LHCN-M2 (cell line): Measurements from ENCODE around the gene ZBTB9. TPM values are rescaled to one million over a fixed set of nuclear protein-coding genes. Genes with fewer than 3 reads are reported as not detected.

Experiments used
- DNase-seq: peaks from one replicate; pipeline ENCODE4 v3.0.0-alpha.2; 2012; ENCODE audit warnings: low read depth
- total RNA-seq: library from RNA; depleted of rRNA; stranded (reverse); fragments of >200 nt; gene quantifications from 2 replicates; pipeline ENCODE4 v1.2.3, GENCODE V29; 2014

Gene ZBTB9
- total RNA-seq, 1 experiment from 2014 or later: 5.7 TPM

- DNase-seq: no peak
Measured at GRCh38 chr6:33418690-33419291, 35.6 kb upstream of the ZBTB9 start.

- DNase-seq: peak; percentile 44
Measured at GRCh38 chr6:33419580-33420490, 34.5 kb upstream of the ZBTB9 start, which contains the start of gene SYNGAP1. SYNGAP1 (plus strand) TSS chr6:33420065; CDS start chr6:33420265, 200 bp downstream.

DNA sequence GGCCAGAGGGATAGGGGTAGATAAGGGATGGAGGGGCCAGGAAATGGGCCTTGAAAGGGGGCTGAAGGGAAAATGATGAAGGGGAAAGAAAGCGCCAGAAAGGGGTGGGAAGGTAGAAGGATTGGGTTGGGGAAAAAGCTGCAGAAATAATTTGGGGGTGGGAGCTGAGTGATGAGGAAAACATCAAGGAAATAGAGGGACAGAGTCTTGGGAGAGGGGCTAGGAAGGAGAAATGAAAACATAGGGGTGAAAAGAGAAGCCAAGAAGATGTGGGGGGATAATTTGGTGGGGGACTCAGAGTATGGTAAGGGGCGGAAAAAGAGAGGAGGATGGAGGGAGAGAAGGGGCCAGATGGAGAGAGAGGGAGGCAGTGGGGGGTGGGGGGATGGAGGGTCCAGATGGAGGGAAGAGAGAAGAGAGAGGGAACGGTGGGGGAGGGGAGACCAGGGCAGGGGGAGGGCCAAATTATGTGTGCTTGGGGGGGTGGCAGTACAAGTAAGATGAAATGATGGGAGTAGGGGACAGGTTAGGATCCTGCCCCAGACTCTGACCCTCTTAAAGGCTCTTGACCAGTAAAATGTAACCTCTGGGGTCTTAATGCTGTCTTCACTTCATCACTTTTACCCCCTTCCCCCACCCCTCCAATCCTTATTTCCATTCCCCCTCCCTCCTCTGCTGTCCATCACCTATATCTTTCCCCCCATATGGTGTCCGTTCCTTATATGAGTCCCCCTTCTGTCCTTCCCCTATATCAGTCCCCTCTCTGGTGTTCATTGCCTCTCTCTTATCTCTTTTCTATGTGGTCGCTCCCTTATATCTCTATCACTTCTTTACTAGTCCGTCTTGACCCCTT is 33.7 kb upstream of the ZBTB9 start:
- DNase-seq: no peak

GRCh38 chr6:33421344-33421643 is 33.1 kb upstream of the ZBTB9 start:
- DNase-seq: no peak

DNA sequence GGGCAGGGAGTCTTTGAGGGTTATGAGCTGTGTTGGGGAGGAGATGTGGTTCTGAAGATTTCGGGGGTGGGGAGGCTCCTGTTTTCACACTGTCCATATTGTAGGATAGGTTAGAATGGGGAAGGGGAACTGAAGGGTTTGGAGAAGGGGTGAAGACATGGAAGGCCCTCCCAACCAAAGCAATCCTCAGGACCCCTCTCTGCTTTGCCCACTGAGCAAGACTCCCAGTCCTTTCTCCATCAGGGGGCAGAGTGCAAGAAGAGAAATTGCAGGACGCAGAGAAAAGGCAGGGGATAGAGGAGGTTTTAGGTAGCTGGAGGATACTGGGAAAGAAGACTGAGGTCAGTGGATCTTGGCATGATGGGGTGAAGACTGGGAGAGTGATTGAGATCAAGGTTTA is 30.6 kb upstream of the ZBTB9 start:
- DNase-seq: no peak

GRCh38 chr6:33424855-33425667 is 29.3 kb upstream of the ZBTB9 start:
- no peak for DNase-seq

GRCh38 chr6:33425668-33426577 is 28.5 kb upstream of the ZBTB9 start:
- peak; percentile 78 for DNase-seq

GRCh38 chr6:33426590-33427511 is 27.5 kb upstream of the ZBTB9 start:
- no peak for DNase-seq

- no peak for DNase-seq
Measured at GRCh38 chr6:33427585-33428223, 26.7 kb upstream of the ZBTB9 start.

GRCh38 chr6:33428224-33428965 is 26.0 kb upstream of the ZBTB9 start:
- peak; percentile 40 for DNase-seq

DNA sequence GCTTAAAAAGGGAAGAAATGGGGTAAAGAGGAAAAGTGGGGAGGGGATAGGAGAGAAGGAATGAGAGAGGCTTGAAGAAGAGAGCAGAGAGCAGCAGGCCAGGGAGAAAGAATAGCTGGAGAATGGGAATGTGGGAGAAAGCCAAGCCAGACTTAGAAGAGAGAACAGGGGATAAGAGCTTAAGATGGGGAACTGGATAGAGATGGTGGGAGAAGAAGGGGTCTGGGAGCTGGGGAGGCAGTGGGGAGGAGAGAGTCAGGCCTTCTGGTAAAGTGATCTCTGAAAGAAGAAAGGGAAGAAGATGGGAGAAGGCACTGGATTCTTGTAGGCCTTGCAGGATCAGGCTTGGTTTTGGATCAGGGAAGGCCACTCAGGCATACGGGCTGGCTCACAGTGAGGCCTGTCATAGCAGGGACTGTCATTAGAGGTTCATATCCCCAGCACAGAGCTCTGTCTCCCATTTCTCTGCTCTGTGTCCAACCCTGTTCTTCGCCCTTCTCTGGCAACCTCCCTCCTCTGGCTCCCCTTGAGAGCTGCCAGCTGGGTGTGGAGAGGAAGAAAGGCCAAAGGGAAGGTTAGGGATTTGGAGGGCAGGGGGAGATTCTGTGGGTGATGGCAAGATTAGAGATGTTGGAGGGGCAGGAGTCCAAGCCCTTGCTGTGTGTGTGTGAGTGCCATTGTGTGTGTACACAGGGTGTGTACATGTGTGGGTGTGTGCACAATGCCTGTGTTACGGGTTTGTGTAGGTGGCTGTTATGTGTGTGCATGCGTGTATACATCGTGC is 25.2 kb upstream of the ZBTB9 start:
- DNase-seq: no peak

DNA sequence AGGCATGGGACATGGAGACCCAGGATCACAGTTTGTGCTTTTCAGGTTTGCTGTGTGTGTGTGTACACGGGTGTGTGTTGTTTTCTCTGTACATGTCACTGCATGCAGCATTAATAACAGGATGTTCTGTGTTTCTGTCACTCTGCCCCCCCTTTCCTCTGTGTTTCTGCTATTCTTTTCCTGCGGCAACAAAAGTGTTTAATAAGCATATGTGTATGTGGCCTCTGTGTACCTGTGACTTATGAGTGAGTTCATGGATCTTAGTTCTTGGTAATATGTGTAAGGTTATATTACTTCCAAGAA is 24.7 kb upstream of the ZBTB9 start:
- DNase-seq: no peak

- DNase-seq: no peak
Measured at GRCh38 chr6:33430334-33430733, 24.0 kb upstream of the ZBTB9 start.

DNA sequence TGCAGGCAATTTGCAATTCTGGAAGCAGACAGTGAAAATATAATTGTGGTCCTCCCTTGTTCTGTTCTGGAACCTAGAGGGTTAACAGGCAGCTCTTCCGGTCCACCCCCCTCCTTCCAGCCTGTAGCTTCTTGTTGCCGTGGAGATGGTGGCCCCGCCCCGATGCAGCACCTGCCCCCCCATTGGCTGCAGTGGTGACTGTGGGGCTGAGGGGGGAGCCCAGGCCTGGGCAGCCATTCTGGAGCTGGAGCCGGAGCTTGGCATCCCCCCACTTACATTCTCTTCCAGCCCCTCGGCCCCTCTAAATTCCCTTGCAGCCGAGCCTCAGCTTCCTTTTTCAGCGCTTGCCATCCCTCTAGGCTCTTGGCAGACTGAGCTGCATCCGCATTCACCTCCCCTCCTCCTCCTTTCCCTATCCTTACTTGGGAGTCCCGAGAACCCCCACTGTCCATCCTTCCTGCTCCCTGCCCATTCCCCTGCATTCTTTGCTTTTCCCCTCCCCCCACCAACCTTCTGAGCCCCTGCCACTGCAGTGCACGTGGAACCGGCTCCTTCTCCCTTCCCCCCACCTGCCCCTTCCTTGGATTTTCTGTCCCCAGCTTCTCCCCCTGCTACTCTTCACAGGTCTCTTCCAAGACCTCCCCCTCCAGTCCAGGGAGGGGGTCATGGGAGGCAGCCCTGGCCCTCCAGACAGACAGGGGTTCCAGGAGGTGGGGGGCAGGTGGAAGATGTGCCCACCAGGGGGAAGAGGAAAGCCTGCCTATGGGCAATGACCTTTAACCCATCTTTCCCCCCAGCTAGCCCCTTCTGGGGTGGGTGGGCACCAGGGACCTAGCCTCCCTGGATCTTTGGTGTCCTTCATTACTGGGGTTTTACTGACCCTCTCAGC is 23.1 kb upstream of the ZBTB9 start:
- DNase-seq: no peak

- no peak for DNase-seq
Measured at GRCh38 chr6:33431880-33432541, 22.4 kb upstream of the ZBTB9 start.

DNA sequence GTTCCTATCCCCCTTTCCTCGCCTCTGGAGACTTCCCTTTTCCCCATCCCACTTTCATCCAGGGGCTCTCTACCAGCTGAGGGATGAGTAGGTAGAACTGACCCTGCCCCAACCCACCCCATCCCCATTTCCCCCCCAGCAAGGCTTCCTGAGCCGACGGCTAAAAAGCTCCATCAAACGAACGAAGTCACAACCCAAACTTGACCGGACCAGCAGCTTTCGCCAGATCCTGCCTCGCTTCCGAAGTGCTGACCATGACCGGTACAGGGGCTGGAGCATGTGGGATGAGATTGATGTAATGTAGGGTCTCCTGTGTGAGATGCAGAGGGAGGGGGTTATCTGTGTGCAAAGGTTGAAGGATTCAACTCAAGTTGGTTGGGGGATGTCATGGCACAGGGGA is 21.8 kb upstream of the ZBTB9 start:
- DNase-seq: no peak
